GM19467 (cell line): ENCODE data around the gene ODAD3.
"Not testable (repeated sequence)": the region's sequence is repeated elsewhere in the genome, so short reads cannot be mapped to it uniquely, and the experiment has no call there.

Source experiments
- ATAC-seq: cut with Tn5 transposase; IDR thresholded peaks from one replicate; pipeline ENCODE4 v1.9.1; 2021; ENCODE audit warnings: mild to moderate bottlenecking, moderate library complexity; ENCODE audit not compliant: unreplicated experiment

The ODAD3 gene

GRCh38 chr19:11445141-11445540 is 10.2 kb upstream of the ODAD3 start:
- no peak for ATAC-seq

GRCh38 chr19:11444059-11444458 is 9.1 kb upstream of the ODAD3 start:
- no peak for ATAC-seq

GRCh38 chr19:11437955-11438354 is 3.0 kb upstream of the ODAD3 start:
- no peak for ATAC-seq

GRCh38 chr19:11435833-11436313 is 952 bp upstream of the ODAD3 start:
- no peak for ATAC-seq

GRCh38 chr19:11434703-11435056 is 241 bp downstream of the ODAD3 start:
- ATAC-seq: peak; percentile 19

- ATAC-seq: not testable (repeated sequence)
Observed at GRCh38 chr19:11433526-11433925, 1.4 kb downstream of the ODAD3 start.

GRCh38 chr19:11426656-11427055 is 8.3 kb downstream of the ODAD3 start:
- ATAC-seq: no peak

- no peak for ATAC-seq
Observed at GRCh38 chr19:11425719-11426457, 9.0 kb downstream of the ODAD3 start.

GRCh38 chr19:11423791-11424181 is 11.1 kb downstream of the ODAD3 start:
- no peak for ATAC-seq

GRCh38 chr19:11423164-11423790 is 11.6 kb downstream of the ODAD3 start:
- ATAC-seq: no peak

GRCh38 chr19:11422163-11423065 is 12.5 kb downstream of the ODAD3 start:
- ATAC-seq: peak; percentile 50

- peak; percentile 26 for ATAC-seq
Observed at GRCh38 chr19:11421371-11422098, 13.4 kb downstream of the ODAD3 start.

- ATAC-seq: no peak
Observed at GRCh38 chr19:11420429-11421370, 14.2 kb downstream of the ODAD3 start.

GRCh38 chr19:11418549-11419506 is 16.1 kb downstream of the ODAD3 start, which contains the start of gene RGL3:
Gene RGL3, minus strand, starts transcription at chr19:11419314. Its CDS starts 36 bp downstream, at chr19:11419278.
- ATAC-seq: no peak

GRCh38 chr19:11418094-11418548 is 16.8 kb downstream of the ODAD3 start:
- no peak for ATAC-seq

GRCh38 chr19:11416346-11417052 is 18.4 kb downstream of the ODAD3 start:
- ATAC-seq: no peak

GRCh38 chr19:11414544-11414943 is 20.4 kb downstream of the ODAD3 start:
- ATAC-seq: no peak

- ATAC-seq: no peak
Observed at GRCh38 chr19:11410682-11411081, 24.2 kb downstream of the ODAD3 start.
